ENCODE data around the gene SIRT2. TPM values are rescaled to one million over a fixed set of nuclear protein-coding genes. Genes with fewer than 3 reads are reported as not detected.
A peak's percentile ranks its signal among the peaks of the same experiment; 100 is the strongest.

SIRT2 gene
- total and polyA plus RNA-seq, 2 of the 8 experiments (the other 6 are each of a cell fraction or from before 2014, with no cell fraction given) = 6.5 to 10.0 TPM

- TF ChIP-seq POLR2A (IDR thresholded peaks at IDR 0.05; ENCODE audit: control extremely low read depth in 1 of 2, low read depth in 2 of 2, low read length in 2 of 2) = peak; percentile 83
- TF ChIP-seq SIRT6 (IDR thresholded peaks at IDR 0.05; ENCODE audit: low read length) = no peak
- TF ChIP-seq SIN3A (conservative IDR thresholded peaks at IDR 0.05 in 1 of 2, IDR thresholded peaks at IDR 0.05 in 1 of 2; ENCODE audit: low read depth in 1 of 2, low read length in 2 of 2) = peak in 1 of 2 experiments; percentile 69; a peak in 2 of 4 replicates
- peak; percentile 21; the same call in 1 of the 2 replicates for TF ChIP-seq USF2 (IDR thresholded peaks at IDR 0.05; ENCODE audit: low read length)
- no peak for TF ChIP-seq JUND (IDR thresholded peaks at IDR 0.05; ENCODE audit: low read length)
- no peak for TF ChIP-seq TCF12 (IDR thresholded peaks at IDR 0.05; ENCODE audit: low read depth, low read length)
- no peak for TF ChIP-seq SAP30 (IDR thresholded peaks at IDR 0.05; ENCODE audit: insufficient read depth, insufficient replicate concordance, low read length)
- TF ChIP-seq GTF2F1 (IDR thresholded peaks at IDR 0.05; ENCODE audit: borderline replicate concordance, low read depth, low read length) = no peak
- TF ChIP-seq PHF8 (conservative IDR thresholded peaks at IDR 0.05; ENCODE audit: low read depth, low read length) = no peak
- no peak for TF ChIP-seq MAFK (IDR thresholded peaks at IDR 0.05; ENCODE audit: low read depth, low read length)
- no peak for TF ChIP-seq TEAD4 (IDR thresholded peaks at IDR 0.05; ENCODE audit: low read depth, low read length)
- peak; percentile 61 for TF ChIP-seq TAF1 (IDR thresholded peaks at IDR 0.05; ENCODE audit: low read depth, low read length)
- peak; percentile 89 for TF ChIP-seq CREB1 (IDR thresholded peaks at IDR 0.05)
- 0 out of 2 replicates have a peak, but pooled peaks have one; percentile 8 for TF ChIP-seq RBBP5 (IDR thresholded peaks at IDR 0.05; ENCODE audit: borderline replicate concordance, low read depth, low read length)
- peak in 1 of 2 experiments; percentile 92; a peak in 1 of 4 replicates for TF ChIP-seq HDAC2 (IDR thresholded peaks at IDR 0.05; ENCODE audit: borderline replicate concordance in 1 of 2, low read depth in 2 of 2, low read length in 2 of 2)
- peak; percentile 62 for TF ChIP-seq SP2 (IDR thresholded peaks at IDR 0.05; ENCODE audit: low read length)
- TF ChIP-seq CTCF (IDR thresholded peaks at IDR 0.05; ENCODE audit: control extremely low read depth in 1 of 3, insufficient read depth in 1 of 3, low read depth in 1 of 3, low read length in 3 of 3) = no peak
- TF ChIP-seq KDM1A (IDR thresholded peaks at IDR 0.05; ENCODE audit: borderline replicate concordance, low read length) = peak; percentile 84; the same call in 1 of the 2 replicates
- peak; percentile 93 for TF ChIP-seq SP1 (IDR thresholded peaks at IDR 0.05; ENCODE audit: low read depth, low read length)
- TF ChIP-seq CHD2 (IDR thresholded peaks at IDR 0.05; ENCODE audit: low read length) = peak; percentile 77
- TF ChIP-seq ZNF274 (IDR thresholded peaks at IDR 0.05; ENCODE audit: borderline replicate concordance, extremely low read depth, low read length) = no peak
Observed at GRCh38 chr19:38930776-38931520, 31.5 kb upstream of the SIRT2 start, which contains the start of gene MRPS12 (continued).

Data from H1 (cell line).